GM23248 (cell line): ENCODE results near the gene PHLPP2. TPM values are rescaled to one million over a fixed set of nuclear protein-coding genes. Genes with fewer than 3 reads are reported as not detected.

Experiments used
- DNase-seq: peaks from one replicate; pipeline ENCODE4 v3.0.0-alpha.2; 2015
- H2AFZ ChIP-seq: fragments of 200-600 bp; sonication (generic); 2 replicates; pipeline ENCODE4 v1.6.1; 2016; ENCODE audit warnings: antibody characterized with exemption
- H3F3A ChIP-seq: fragments of 200-600 bp; sonication (generic); 2 replicates; pipeline ENCODE4 v1.6.1; 2016; ENCODE audit warnings: mild to moderate bottlenecking, antibody characterized with exemption, mixed run types; ENCODE audit not compliant: insufficient read depth
- H3K27ac ChIP-seq: fragments of 200-600 bp; sonication (generic); 2 replicates; pipeline ENCODE4 v1.5.1; 2016; ENCODE audit warnings: mild to moderate bottlenecking
- H3K27me3 ChIP-seq: fragments of 200-600 bp; sonication (generic); replicated peaks from 2 replicates; pipeline ENCODE4 v1.6.1; 2016; ENCODE audit warnings: mild to moderate bottlenecking; ENCODE audit not compliant: insufficient read depth
- H3K36me3 ChIP-seq: fragments of 200-600 bp; sonication (generic); 2 replicates; pipeline ENCODE4 v1.6.1; 2016; ENCODE audit warnings: low read depth, mild to moderate bottlenecking
- H3K4me1 ChIP-seq: fragments of 200-600 bp; sonication (generic); 2 replicates; pipeline ENCODE4 v1.6.1; 2016; ENCODE audit warnings: mild to moderate bottlenecking; ENCODE audit not compliant: insufficient read depth
- H3K4me2 ChIP-seq: fragments of 200-600 bp; sonication (generic); one replicate; pipeline ENCODE4 v1.6.1; 2016; ENCODE audit warnings: mild to moderate bottlenecking; ENCODE audit not compliant: unreplicated experiment
- H3K4me3 ChIP-seq: fragments of 200-600 bp; sonication (generic); 2 replicates; pipeline ENCODE4 v1.5.1; 2016; ENCODE audit warnings: mild to moderate bottlenecking
- H3K79me2 ChIP-seq: fragments of 200-600 bp; sonication (generic); 2 replicates; pipeline ENCODE4 v1.6.1; 2016; ENCODE audit warnings: mild to moderate bottlenecking; ENCODE audit not compliant: insufficient read depth
- H3K9ac ChIP-seq: fragments of 200-600 bp; sonication (generic); 2 replicates; pipeline ENCODE4 v1.6.1; 2016; ENCODE audit warnings: mild to moderate bottlenecking
- H3K9me2 ChIP-seq: fragments of 200-600 bp; sonication (generic); 2 replicates; pipeline ENCODE4 v1.6.1; 2016; ENCODE audit warnings: mixed run types, mild to moderate bottlenecking, moderate library complexity; ENCODE audit not compliant: insufficient read depth
- H3K9me3 ChIP-seq: fragments of 200-600 bp; sonication (generic); one replicate; pipeline ENCODE4 v1.6.1; 2017; ENCODE audit warnings: low read depth
- H4K20me1 ChIP-seq: fragments of 200-600 bp; sonication (generic); 2 replicates; pipeline ENCODE4 v1.6.0; 2016; ENCODE audit not compliant: insufficient read depth
- EZH2 ChIP-seq: fragments of 200-600 bp; sonication (generic); IDR thresholded peaks from 2 replicates; pipeline ENCODE4 v1.6.1; 2018; ENCODE audit warnings: antibody characterized with exemption, mild to moderate bottlenecking; ENCODE audit not compliant: insufficient read depth, poor library complexity, severe bottlenecking
- EZH2phosphoT487 ChIP-seq: fragments of 200-600 bp; sonication (generic); IDR thresholded peaks from 2 replicates; pipeline ENCODE4 v1.6.1; 2018; ENCODE audit warnings: antibody characterized with exemption, moderate library complexity, mild to moderate bottlenecking, low read depth; ENCODE audit not compliant: insufficient read depth
- WGBS, 2 experiments: methylation state at CpG; one replicate each; pipeline ENCODE4 v1.1.6; 2015 to 2017; ENCODE audit warnings: low lambda C conversion rate in 2 of 2, low coverage in 1 of 2; ENCODE audit errors: missing lambda C conversion rate in 2 of 2; 5-methylcytosine and 5-hydroxymethylcytosine counted together
- in situ Hi-C: fragments of 300-500 bp; cut with MboI; formaldehyde crosslinking; loops from 2 replicates; pipeline ENCODE4 v1.15.0; 2020
- polyA plus RNA-seq: library from polyadenylated mRNA; unstranded; fragments of >200 nt; fragmentation: Nextera tagmentation; extraction: Ambion mirVana; gene quantifications from 2 replicates; pipeline ENCODE4 v1.2.1, GENCODE V29; 2016
- total RNA-seq: library from RNA; depleted of rRNA; stranded (reverse); fragments of >200 nt; shearing (Covaris generic); gene quantifications from 2 replicates; pipeline ENCODE4 v1.2.3, GENCODE V29; 2014

PHLPP2 gene
- total and polyA plus RNA-seq, 2 experiments from 2014 or later: 2.6 to 7.1 TPM

GRCh38 chr16:71721066-71721740 is 3.3 kb downstream of the PHLPP2 start:
- no peak for DNase-seq
- no peaks in the 10 kb centered on the region for H3K4me1 ChIP-seq
- 72 to 73% methylated on average over 8 of the region's 8 CpGs for WGBS, 2 experiments
- peaks cover 24% of the 10 kb centered on the region for H3F3A ChIP-seq
- TF ChIP-seq EZH2phosphoT487: no peak
- TF ChIP-seq EZH2: no peak
- no peak overlapping the region for H3K9ac ChIP-seq
- no peak overlapping the region for H3K4me2 ChIP-seq
- no peaks in the 10 kb centered on the region for H4K20me1 ChIP-seq
- H3K9me2 ChIP-seq: no peaks in the 10 kb centered on the region
- in situ Hi-C loops: no loop called here
- H3K36me3 ChIP-seq: 0 out of 2 replicates have a peak, but pooled peaks cover 7% of the 10 kb centered on the region
- H2AFZ ChIP-seq: no peak overlapping the region
- H3K27me3 ChIP-seq: no peaks in the 10 kb centered on the region
- peaks cover 63% of the 10 kb centered on the region for H3K79me2 ChIP-seq
- no peak overlapping the region for H3K27ac ChIP-seq
- H3K4me3 ChIP-seq: no peak overlapping the region
- H3K9me3 ChIP-seq: no peaks in the 10 kb centered on the region

- peaks cover 18% of the 10 kb centered on the region; the same call in 1 of the 2 replicates for H3K36me3 ChIP-seq
- TF ChIP-seq EZH2phosphoT487 (no peak), EZH2 (no peak)
- in situ Hi-C loops: no loop called here
- H3K9me3 ChIP-seq: no peaks in the 10 kb centered on the region
- no peak overlapping the region for H3K9ac ChIP-seq
- no peak overlapping the region for H2AFZ ChIP-seq
- H3K4me3 ChIP-seq: no peak overlapping the region
- WGBS, 2 experiments: 95 to 100% methylated on average over 1 of the region's 1 CpG
- no peak overlapping the region for H3K4me2 ChIP-seq
- no peaks in the 10 kb centered on the region for H3K27me3 ChIP-seq
- peaks cover 30% of the 10 kb centered on the region for H3K4me1 ChIP-seq
- H3K9me2 ChIP-seq: no peaks in the 10 kb centered on the region
- DNase-seq: no peak
- H3F3A ChIP-seq: peaks cover 33% of the 10 kb centered on the region
- no peak overlapping the region for H3K27ac ChIP-seq
- H3K79me2 ChIP-seq: peaks cover 80% of the 10 kb centered on the region
- 0 out of 2 replicates have a peak, but pooled peaks cover 3% of the 10 kb centered on the region for H4K20me1 ChIP-seq
Observed at GRCh38 chr16:71712501-71712900, 12.0 kb downstream of the PHLPP2 start.

GRCh38 chr16:71711789-71712188 is 12.7 kb downstream of the PHLPP2 start:
- WGBS, 2 experiments: 90% methylated on average over 3 of the region's 3 CpGs
- Histone ChIP-seq H3K9ac (no peak overlapping the region), H3K27ac (no peak overlapping the region), H3K9me2 (no peaks in the 10 kb centered on the region), H3K4me1 (peaks cover 35% of the 10 kb centered on the region), H3F3A (peaks cover 35% of the 10 kb centered on the region), H3K27me3 (no peaks in the 10 kb centered on the region), H3K4me2 (no peak overlapping the region), H3K9me3 (no peaks in the 10 kb centered on the region), H3K36me3 (peaks cover 18% of the 10 kb centered on the region; the same call in 1 of the 2 replicates), H3K4me3 (no peak overlapping the region), H4K20me1 (0 out of 2 replicates have a peak, but pooled peaks cover 3% of the 10 kb centered on the region), H2AFZ (no peak overlapping the region), H3K79me2 (peaks cover 78% of the 10 kb centered on the region)
- TF ChIP-seq EZH2: no peak
- TF ChIP-seq EZH2phosphoT487: no peak
- no peak for DNase-seq
- in situ Hi-C loops: no loop called here

GRCh38 chr16:71709229-71709781 is 15.2 kb downstream of the PHLPP2 start:
- Histone ChIP-seq H3F3A (peaks cover 35% of the 10 kb centered on the region), H3K4me2 (peak overlapping the region; percentile 63), H3K9ac (no peak overlapping the region), H3K9me3 (no peaks in the 10 kb centered on the region), H2AFZ (no peak overlapping the region), H3K27me3 (no peaks in the 10 kb centered on the region), H4K20me1 (peaks cover 10% of the 10 kb centered on the region; the same call in 1 of the 2 replicates), H3K4me3 (peak overlapping the region; percentile 41), H3K79me2 (peaks cover 77% of the 10 kb centered on the region), H3K4me1 (peaks cover 35% of the 10 kb centered on the region), H3K36me3 (peaks cover 16% of the 10 kb centered on the region; the same call in 1 of the 2 replicates), H3K9me2 (no peaks in the 10 kb centered on the region), H3K27ac (peak overlapping the region; percentile 36)
- 3 to 4% methylated on average over 2 of the region's 2 CpGs for WGBS, 2 experiments
- no peak for TF ChIP-seq EZH2
- no peak for TF ChIP-seq EZH2phosphoT487
- DNase-seq: peak; percentile 83
- in situ Hi-C loops: no loop called here
